Gastroesophageal sphincter (tissue), 3 donors: ENCODE results near the gene CPT1A.

Source experiments
- CTCF ChIP-seq, 4 experiments: fragments of 200-600 bp in 2 of 4; fragments of 450-650 bp in 2 of 4; sonication (generic) in 1 of 4; IDR thresholded peaks; one replicate each; pipeline ENCODE4 v1.5.1; 2017 to 2019; ENCODE audit warnings: antibody characterized with exemption in 4 of 4, mild to moderate bottlenecking in 2 of 4, moderate library complexity in 2 of 4
- POLR2A ChIP-seq, 2 donors: fragments of 450-650 bp; IDR thresholded peaks; one replicate each; pipeline ENCODE4 v1.6.1; 2017; ENCODE audit warnings: antibody characterized with exemption in 2 of 2, mild to moderate bottlenecking in 2 of 2, moderate library complexity in 1 of 2

- no peak for TF ChIP-seq CTCF (IDR thresholded peaks at IDR 0.05)
- no peak for TF ChIP-seq POLR2A (IDR thresholded peaks at IDR 0.05)
Measured at GRCh38 chr11:68829581-68829980, 12.1 kb downstream of the CPT1A start.
